Stimulated activated CD4-positive, alpha-beta T cell treated with anti-CD3 and anti-CD28 coated beads, Interleukin-4, amount 100 ng/mL, for 48 hours (primary cell): Measurements from ENCODE around the gene TTC28.

Source experiments
- DNase-seq, 2 donors: peaks; one replicate each; pipeline ENCODE4 v3.0.0-alpha.2; 2020; ENCODE audit warnings: low read depth in 2 of 2

The TTC28 gene

DNA sequence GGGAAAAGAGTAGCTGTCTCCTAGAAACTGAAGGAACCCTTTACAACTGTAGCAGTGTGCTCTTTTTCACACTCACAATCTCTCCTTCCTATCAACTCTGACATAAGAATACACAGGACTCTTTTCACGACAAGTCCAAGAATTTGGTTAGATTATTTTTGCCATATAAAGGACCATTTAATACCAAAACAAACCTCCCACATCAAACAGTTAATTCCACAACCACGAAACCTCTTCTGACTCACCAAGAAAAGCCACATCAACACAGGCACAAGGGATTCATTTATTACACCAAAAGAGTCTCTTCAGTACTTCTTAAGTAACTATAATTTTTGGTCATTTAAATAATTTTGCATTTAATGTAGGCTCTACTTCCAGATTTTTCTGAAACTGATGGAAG lies 538.0 kb downstream of the TTC28 start:
- DNase-seq: no peak

DNA sequence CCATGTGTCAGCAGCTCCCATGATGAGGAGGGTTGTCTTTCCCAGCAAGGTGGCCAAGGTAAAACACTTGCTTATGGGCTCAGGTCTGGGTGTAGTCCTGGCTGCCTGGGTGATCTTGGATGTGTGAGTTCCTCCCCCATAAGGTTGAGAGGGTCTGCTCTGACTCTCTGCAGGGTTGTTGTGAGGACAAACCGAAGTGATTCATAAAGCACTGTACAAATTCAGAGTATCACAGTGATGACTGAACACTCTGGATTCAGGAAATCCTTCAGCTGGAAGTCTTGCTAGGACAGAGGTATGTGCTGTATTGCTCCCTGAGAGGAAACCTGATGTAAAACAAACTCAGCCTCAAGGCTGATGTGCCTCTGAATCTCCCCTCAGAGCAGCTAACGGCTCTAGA lies 539.7 kb downstream of the TTC28 start:
- DNase-seq: no peak

- no peak for DNase-seq
Observed at GRCh38 chr22:28139516-28139915, 540.1 kb downstream of the TTC28 start.

GRCh38 chr22:28137036-28137435 lies 542.6 kb downstream of the TTC28 start:
- no peak for DNase-seq

- DNase-seq: no peak
Observed at GRCh38 chr22:28132466-28132865, 547.2 kb downstream of the TTC28 start.

DNA sequence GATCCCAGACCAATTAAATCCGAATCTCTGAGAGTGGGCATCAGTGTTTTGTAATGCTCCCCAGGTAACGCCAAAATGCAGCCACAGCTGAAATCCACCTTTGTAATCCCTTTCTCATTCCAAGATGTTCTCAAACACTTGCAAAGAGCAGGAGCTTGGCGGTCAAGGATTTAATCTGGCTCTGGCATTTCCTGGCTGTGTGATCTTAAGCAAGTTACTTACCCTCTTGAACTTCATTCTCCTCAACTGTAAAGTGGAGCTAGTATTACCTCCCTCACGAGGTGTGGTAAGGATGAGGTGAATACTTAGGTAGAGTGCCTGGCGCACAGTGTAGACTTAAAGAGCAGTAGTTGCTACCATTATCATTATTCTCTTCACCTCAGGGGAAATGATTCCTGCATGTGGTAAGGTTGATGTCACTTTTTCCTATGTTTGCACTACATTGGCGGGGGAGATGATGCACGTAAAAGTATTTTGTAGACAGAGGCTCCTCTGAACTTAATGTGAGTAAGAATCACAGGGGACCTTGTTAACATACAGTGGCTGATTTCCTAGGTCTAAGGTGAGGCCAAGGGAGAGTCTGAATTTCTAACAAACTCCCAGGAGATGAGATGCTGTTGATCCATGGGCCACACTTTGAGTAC lies 550.2 kb downstream of the TTC28 start:
- no peak for DNase-seq

DNA sequence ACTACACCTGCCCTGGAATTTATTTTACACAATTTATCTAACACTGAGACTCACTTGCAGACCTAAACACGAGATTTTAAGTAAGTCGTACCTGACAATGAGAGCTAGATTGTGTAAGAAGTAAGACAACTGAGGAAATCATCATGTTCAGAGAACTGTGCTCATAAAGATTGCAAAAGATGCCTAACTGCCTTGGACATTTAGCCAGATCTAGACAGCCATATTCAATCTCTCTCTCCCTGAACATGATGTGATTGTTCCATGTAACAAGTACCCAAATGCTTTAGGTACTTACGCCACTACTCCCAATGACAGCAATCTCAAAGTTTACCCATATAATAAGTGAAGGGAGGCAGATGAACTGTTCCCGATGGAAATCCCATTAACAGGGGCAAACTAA lies 550.8 kb downstream of the TTC28 start:
- DNase-seq: no peak

GRCh38 chr22:28125799-28126198 lies 553.8 kb downstream of the TTC28 start:
- no peak for DNase-seq

- no peak for DNase-seq
Observed at GRCh38 chr22:28123989-28124766, 555.5 kb downstream of the TTC28 start.

DNA sequence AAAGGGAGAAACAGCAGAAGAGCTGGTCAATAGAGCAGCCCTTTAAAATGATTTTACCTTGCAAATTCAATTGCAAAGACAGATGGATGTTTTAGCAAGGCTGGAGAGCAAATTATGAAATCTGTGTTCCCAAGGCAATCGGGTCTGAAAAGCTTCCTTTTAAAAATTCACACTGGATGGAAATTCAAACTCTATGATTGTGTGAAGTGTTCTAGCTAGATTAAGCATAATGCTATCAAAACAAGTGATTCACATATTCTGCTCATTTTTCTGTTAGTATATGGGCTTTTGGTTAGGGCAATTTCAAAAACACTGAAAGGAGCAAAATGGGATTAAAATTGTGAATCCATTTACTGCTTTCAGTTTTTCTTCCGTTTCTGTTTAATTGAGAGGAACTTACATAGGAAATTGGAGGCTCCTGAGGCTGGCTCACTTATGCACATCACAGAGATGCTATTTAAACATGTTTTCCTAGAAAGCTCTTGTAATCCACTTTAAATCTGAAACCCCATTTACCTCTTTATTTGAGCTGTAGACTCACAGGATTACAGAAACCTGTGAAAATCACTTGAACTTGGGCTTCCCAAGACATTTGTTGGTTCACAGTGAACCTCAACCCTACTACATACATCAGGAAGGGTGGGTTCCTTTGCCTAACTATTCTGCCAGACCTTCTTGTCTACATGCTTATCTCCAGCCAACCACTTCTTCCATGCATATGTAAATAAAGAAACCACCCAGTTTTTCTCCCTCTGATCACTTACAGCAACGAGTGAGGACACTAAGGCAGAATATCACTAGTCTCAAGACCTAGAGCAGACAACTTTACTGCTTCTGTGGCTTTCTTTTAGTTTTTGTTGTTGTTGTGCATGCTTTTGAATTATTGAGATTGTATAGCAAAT lies 558.7 kb downstream of the TTC28 start:
- DNase-seq: no peak

DNA sequence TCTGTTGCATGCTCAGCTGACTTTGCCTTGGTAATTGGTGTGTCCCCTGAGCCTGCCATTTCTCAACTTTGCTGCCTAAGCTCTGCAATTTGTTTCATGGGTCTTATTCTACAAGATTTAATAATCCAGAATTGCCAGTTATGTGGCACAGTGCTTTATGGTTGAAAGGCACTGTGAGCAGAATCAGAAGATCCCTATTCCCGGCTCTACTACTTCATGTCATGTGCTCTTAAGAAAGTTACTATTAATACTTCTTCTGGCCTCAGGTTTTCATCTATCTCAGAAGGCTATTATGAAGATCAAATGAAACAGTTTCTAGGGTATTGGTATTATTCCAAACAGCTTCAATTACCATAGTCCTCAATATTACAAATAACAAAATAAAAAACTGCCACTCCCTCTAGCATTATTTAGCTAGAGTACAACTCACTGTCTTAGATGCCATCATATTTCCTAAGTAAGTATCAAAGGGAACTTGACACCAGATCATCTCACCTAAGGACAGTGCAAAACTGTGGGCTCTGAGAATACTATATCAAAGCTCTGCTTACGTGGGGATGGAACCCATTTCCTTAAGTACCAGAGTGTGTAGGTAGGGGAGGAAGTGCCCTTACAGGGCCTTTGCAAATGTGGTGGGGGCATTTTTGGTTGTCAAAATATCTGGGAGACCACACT lies 560.5 kb downstream of the TTC28 start:
- no peak for DNase-seq

GRCh38 chr22:28116219-28116673 lies 563.4 kb downstream of the TTC28 start:
- no peak for DNase-seq

DNA sequence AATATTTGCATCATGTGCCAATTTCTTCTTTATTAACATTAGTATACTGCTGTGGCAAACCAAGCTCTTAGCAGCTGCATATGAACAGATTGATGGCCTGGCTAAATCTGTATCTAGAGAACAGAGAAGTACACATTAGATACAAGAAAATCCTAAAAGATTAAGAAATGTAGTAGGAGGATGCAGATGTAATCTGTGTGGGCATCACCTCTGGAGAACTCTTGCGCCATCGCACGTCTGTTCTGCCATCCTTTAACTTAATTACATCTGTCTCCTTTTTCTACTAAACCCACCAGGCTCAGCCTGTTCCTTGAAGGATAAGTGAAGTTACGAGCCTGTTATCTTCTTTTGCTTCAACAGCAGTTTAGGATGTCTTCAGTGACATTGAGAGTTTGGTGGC lies 564.2 kb downstream of the TTC28 start:
- DNase-seq: no peak

DNA sequence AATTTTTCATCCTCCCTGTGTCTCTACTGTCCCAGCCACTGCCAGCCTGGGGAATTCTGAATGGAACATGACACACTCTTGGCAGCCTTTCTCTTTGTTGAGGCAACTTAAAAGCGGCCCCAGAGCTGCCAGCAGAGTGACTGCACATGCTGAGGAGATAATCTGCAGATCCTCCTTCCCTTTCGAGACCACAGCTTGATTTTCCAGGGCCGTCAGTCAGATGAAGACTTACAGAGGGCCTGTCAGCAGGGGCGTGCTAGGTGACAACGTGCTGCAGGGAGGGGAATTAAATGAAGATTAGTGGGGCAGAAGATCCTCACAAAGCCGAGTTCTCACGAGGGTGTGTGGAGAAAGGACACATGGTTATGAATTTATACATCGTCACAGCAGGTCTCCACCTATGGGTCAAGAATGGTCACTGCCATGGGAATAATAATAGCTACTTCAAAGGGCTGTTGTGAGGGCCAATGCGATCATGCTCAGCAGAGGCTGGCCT lies 567.0 kb downstream of the TTC28 start:
- no peak for DNase-seq

DNA sequence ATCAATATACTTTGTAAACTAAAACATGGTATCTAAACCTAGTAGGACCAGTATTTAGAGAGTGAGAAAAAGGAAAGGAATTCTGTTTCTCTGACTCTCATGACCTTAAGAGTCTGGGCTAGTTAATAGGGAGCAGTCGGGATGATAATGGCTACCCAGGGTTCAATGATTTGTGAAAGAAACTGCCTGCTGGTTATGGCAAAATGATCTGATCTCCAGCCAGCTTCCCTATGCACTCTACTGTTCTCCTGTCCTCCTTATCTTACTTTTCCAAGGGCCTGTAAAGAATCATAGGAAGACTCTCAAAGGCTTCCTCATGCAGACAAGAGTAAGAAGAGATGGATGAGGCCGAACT lies 567.5 kb downstream of the TTC28 start:
- no peak for DNase-seq

GRCh38 chr22:28111501-28112189 lies 568.0 kb downstream of the TTC28 start:
- no peak for DNase-seq

- DNase-seq: no peak
Observed at GRCh38 chr22:28108851-28109250, 570.8 kb downstream of the TTC28 start.

GRCh38 chr22:28106617-28107016 lies 573.0 kb downstream of the TTC28 start:
- no peak for DNase-seq

- DNase-seq: no peak
Observed at GRCh38 chr22:28105988-28106387, 573.7 kb downstream of the TTC28 start.

GRCh38 chr22:28105413-28105812 lies 574.2 kb downstream of the TTC28 start:
- DNase-seq: no peak

DNA sequence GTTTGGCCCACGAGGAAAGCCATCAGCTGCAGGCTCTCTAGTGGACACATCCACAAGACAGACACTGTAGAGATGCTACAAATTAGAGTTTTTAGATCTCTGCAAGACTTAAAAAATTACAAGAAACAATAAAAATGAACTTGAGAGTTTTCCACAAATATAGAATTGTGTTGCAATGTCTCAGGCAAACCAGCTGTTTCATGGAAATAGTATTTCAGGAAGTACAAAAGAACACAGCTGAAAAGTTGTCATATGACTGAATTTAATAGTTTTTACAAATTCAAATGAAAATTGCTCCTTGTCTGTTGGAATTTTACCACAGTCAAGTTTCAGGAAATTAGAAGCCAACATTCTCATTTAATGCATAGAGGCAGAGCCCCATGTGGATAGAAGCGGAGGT lies 576.0 kb downstream of the TTC28 start:
- no peak for DNase-seq
